ENCODE results near the gene ADAMTS7.
"Not testable (repeated sequence)": the region's sequence is repeated elsewhere in the genome, so short reads cannot be mapped to it uniquely, and the experiment has no call there.

The ADAMTS7 gene

GRCh38 chr15:78727561-78727960, 83.7 kb downstream of the ADAMTS7 start:
- Histone ChIP-seq H3K27ac (no peak overlapping the region), H3K79me2 (ENCODE audit: insufficient read depth, low read depth) (no peaks in the 10 kb centered on the region), H3K4me3 (IDR thresholded peaks at IDR 0.05; ENCODE audit: insufficient read depth, low read depth, low read length) (no peak overlapping the region), H3K4me2 (no peak overlapping the region), H2AFZ (ENCODE audit: low read depth) (no peak overlapping the region), H3K9ac (no peak overlapping the region), H3K27me3 (ENCODE audit: insufficient read depth, low read depth) (no peaks in the 10 kb centered on the region), H3K36me3 (ENCODE audit: insufficient read depth) (no peaks in the 10 kb centered on the region), H4K20me1 (ENCODE audit: insufficient read depth) (no peaks in the 10 kb centered on the region), H3K4me1 (ENCODE audit: low read depth, poor library complexity, severe bottlenecking) (peaks cover 11% of the 10 kb centered on the region)
- TF ChIP-seq CTCF (conservative IDR thresholded peaks at IDR 0.05; ENCODE audit: low read depth, low read length): no peak

GRCh38 chr15:78726870-78727551, 84.3 kb downstream of the ADAMTS7 start:
- H3K4me3 ChIP-seq (IDR thresholded peaks at IDR 0.05; ENCODE audit: insufficient read depth, low read depth, low read length): no peak overlapping the region
- peaks cover 11% of the 10 kb centered on the region for H3K4me1 ChIP-seq (ENCODE audit: low read depth, poor library complexity, severe bottlenecking)
- H3K36me3 ChIP-seq (ENCODE audit: insufficient read depth): no peaks in the 10 kb centered on the region
- H3K79me2 ChIP-seq (ENCODE audit: insufficient read depth, low read depth): no peaks in the 10 kb centered on the region
- H3K4me2 ChIP-seq: no peak overlapping the region
- H3K27me3 ChIP-seq (ENCODE audit: insufficient read depth, low read depth): no peaks in the 10 kb centered on the region
- no peak overlapping the region for H3K9ac ChIP-seq
- no peak overlapping the region for H3K27ac ChIP-seq
- TF ChIP-seq CTCF (conservative IDR thresholded peaks at IDR 0.05; ENCODE audit: low read depth, low read length): no peak
- no peak overlapping the region for H2AFZ ChIP-seq (ENCODE audit: low read depth)
- no peaks in the 10 kb centered on the region for H4K20me1 ChIP-seq (ENCODE audit: insufficient read depth)

GRCh38 chr15:78719819-78720450, 91.3 kb downstream of the ADAMTS7 start:
- H4K20me1 ChIP-seq (ENCODE audit: insufficient read depth); H3K4me3 ChIP-seq (IDR thresholded peaks at IDR 0.05; ENCODE audit: insufficient read depth, low read depth, low read length); H3K36me3 ChIP-seq (ENCODE audit: insufficient read depth); H3K27me3 ChIP-seq (ENCODE audit: insufficient read depth, low read depth); H3K79me2 ChIP-seq (ENCODE audit: insufficient read depth, low read depth); H3K4me1 ChIP-seq (ENCODE audit: low read depth, poor library complexity, severe bottlenecking): not testable (repeated sequence)
- Histone ChIP-seq H3K9ac (peak overlapping the region; percentile 54; the same call in 1 of the 2 replicates), H2AFZ (ENCODE audit: low read depth) (peak overlapping the region; percentile 67), H3K4me2 (peak overlapping the region; percentile 23; the same call in 1 of the 2 replicates), H3K27ac (peak overlapping the region; percentile 61)

- Histone ChIP-seq H4K20me1 (ENCODE audit: insufficient read depth) (no peaks in the 10 kb centered on the region), H3K27ac (no peak overlapping the region), H2AFZ (ENCODE audit: low read depth) (no peak overlapping the region), H3K36me3 (ENCODE audit: insufficient read depth) (no peaks in the 10 kb centered on the region), H3K4me2 (peak overlapping the region; percentile 23; the same call in 1 of the 2 replicates), H3K9ac (no peak overlapping the region), H3K4me3 (IDR thresholded peaks at IDR 0.05; ENCODE audit: insufficient read depth, low read depth, low read length) (no peak overlapping the region), H3K27me3 (ENCODE audit: insufficient read depth, low read depth) (no peaks in the 10 kb centered on the region), H3K79me2 (ENCODE audit: insufficient read depth, low read depth) (no peaks in the 10 kb centered on the region), H3K4me1 (ENCODE audit: low read depth, poor library complexity, severe bottlenecking) (peaks cover 8% of the 10 kb centered on the region)
- TF ChIP-seq CTCF (conservative IDR thresholded peaks at IDR 0.05; ENCODE audit: low read depth, low read length): no peak
Measured at GRCh38 chr15:78718837-78719236, 92.4 kb downstream of the ADAMTS7 start.

Measured in KMS-11 (cell line).